ENCODE data around the gene MLN.

DNA sequence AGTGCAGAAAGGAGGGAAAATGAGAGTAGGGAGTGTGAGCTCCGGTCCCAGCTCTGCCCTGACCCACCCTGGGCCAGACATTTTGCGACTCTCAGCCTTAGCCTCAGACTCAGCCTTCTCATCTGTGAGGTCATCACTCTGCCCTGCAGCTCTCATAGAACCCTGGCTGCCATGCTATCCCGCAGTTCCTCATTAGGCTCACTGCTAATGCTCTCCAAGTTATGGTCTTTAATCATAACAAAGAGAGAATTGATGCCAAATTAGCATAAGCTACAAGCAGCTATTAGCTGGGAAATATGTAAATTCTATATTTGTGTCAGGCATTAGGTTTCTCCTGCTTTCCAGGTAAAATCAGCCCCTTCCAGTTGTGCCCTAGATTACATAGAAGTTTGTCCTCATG, 46.5 kb upstream of the MLN start:
- TF ChIP-seq, protein P1, sequence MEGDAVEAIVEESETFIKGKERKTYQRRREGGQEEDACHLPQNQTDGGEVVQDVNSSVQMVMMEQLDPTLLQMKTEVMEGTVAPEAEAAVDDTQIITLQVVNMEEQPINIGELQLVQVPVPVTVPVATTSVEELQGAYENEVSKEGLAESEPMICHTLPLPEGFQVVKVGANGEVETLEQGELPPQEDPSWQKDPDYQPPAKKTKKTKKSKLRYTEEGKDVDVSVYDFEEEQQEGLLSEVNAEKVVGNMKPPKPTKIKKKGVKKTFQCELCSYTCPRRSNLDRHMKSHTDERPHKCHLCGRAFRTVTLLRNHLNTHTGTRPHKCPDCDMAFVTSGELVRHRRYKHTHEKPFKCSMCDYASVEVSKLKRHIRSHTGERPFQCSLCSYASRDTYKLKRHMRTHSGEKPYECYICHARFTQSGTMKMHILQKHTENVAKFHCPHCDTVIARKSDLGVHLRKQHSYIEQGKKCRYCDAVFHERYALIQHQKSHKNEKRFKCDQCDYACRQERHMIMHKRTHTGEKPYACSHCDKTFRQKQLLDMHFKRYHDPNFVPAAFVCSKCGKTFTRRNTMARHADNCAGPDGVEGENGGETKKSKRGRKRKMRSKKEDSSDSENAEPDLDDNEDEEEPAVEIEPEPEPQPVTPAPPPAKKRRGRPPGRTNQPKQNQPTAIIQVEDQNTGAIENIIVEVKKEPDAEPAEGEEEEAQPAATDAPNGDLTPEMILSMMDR (IDR thresholded peaks at IDR 0.05) = no peak
- no peak for TF ChIP-seq POLR2A (IDR thresholded peaks at IDR 0.05)
